VCaP (cell line): ENCODE measurements around the gene R3HCC1L.

ENCODE experiments used
- H3K27ac ChIP-seq: fragments of 450-650 bp; 2 replicates; pipeline ENCODE4 v1.5.1; 2017
- CTCF ChIP-seq: fragments of 450-650 bp; conservative IDR thresholded peaks from 2 replicates; pipeline ENCODE4 v1.5.1; 2017; ENCODE audit warnings: mild to moderate bottlenecking, moderate library complexity

The R3HCC1L gene

DNA sequence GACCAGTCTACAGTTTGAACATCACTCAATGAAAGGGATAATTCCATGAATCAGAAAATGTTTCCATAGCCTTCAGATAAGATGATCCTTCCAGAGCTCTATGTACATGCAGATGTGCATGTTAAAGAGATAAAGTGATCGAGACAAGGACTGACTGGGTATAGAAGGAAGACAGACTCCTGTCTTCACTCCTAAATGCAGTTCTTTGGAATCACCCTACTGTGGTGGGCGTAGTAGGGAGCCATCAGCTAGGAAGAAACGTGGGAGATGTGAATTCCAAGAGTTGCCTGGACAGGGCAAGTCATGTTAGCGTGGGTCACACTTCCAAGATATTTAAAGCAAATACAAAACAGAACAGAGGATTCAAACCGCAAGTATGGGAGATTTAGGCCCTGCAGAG lies 109.7 kb downstream of the R3HCC1L start:
- H3K27ac ChIP-seq, result no peak overlapping the region
- TF ChIP-seq CTCF, result no peak

GRCh38 chr10:98244586-98244985 lies 110.1 kb downstream of the R3HCC1L start:
- H3K27ac ChIP-seq, result no peak overlapping the region
- no peak for TF ChIP-seq CTCF

GRCh38 chr10:98246911-98247805 lies 112.7 kb downstream of the R3HCC1L start:
- no peak overlapping the region for H3K27ac ChIP-seq
- TF ChIP-seq CTCF, result no peak

GRCh38 chr10:98248018-98248417 lies 113.6 kb downstream of the R3HCC1L start:
- no peak for TF ChIP-seq CTCF
- no peak overlapping the region for H3K27ac ChIP-seq

DNA sequence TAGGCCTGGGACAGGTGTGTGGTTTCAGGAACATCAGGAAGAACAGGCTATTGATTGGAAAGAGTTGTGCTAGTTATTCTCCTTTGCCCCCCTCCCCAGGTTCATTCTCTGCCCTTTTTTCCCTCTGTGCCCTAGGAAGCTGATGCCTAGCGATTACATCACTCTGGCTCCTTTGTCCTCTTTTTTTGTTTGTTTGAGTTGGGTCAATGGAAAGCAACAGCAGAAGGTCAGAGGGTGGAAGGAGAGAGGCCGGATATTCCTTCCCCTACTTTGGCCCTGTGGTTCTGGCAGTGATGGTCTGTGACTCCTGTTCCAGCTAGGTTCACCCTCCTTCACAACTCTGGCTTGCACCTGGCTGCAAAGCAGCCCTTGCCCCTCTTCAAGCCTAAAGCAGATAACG lies 114.7 kb downstream of the R3HCC1L start:
- no peak overlapping the region for H3K27ac ChIP-seq
- TF ChIP-seq CTCF, result no peak

DNA sequence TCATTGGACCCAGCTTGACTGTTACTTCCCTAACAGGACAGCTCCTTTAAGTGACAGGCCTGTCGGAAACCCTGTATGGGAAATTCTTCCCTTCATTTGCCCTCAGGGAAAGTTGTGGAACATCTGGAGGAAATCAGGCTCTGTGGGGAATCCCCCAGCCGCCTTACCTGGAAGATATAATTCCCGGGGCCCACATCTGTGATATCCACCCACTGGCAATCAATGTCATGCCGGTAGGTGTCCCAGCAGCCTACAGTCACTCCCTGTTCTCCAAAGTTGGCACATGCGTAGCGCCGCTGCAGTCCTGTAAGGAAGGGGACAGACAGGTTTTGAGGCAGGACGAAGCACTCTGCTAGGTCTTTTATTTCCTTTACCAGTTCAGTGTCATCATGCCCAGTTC lies 116.9 kb downstream of the R3HCC1L start:
- peak; percentile 50 for TF ChIP-seq CTCF

DNA sequence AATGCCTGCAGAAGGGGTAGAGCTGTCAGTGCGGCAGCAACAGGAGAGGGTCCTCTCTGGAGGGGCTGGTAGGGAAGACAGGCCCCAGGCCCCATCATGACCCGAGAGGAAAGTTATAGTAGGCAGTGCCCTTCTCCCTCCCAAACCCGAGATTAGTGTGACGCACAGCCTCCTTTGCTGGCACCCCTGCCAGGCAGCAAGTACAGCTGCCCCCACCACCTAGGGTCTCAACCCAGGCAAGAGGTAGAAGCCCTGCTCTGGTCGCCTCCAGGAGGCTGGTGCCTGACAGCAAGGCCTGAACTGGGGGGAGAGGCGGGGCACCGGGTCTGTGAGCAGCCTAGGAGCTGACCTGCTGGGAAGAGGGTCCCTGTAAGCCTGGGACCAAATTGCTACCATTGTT lies 118.0 kb downstream of the R3HCC1L start:
- no peak for TF ChIP-seq CTCF
- H3K27ac ChIP-seq, result peak overlapping the region; percentile 69

More for the DNA sequence above, 116.9 kb downstream of the R3HCC1L start:
- no peak overlapping the region; the same call in 1 of the 2 replicates for H3K27ac ChIP-seq
